SK-N-SH (cell line): ENCODE results near the gene LTBP2.

Source experiments
- CTCF ChIP-seq: fragments of 200-600 bp; sonication (generic); IDR thresholded peaks from 2 replicates; pipeline ENCODE4 v1.6.1; 2017; ENCODE audit warnings: antibody characterized with exemption, mild to moderate bottlenecking, moderate library complexity
- EP300 ChIP-seq, 2 experiments: IDR thresholded peaks; 2 replicates each; pipeline versions ENCODE4 v1.4.0 to v1.6.1; 2012; ENCODE audit warnings: borderline replicate concordance in 1 of 2, low read depth in 1 of 2, low read length in 1 of 2
- JUND ChIP-seq: IDR thresholded peaks from 2 replicates; pipeline ENCODE4 v1.4.0; 2012
- SMC3 ChIP-seq: IDR thresholded peaks from 2 replicates; pipeline ENCODE4 v1.6.1; 2012; ENCODE audit warnings: low read depth, low read length, improper control_type of control experiment
- TAF1 ChIP-seq: IDR thresholded peaks from 2 replicates; pipeline ENCODE4 v1.6.1; 2012; ENCODE audit warnings: low read depth, mild to moderate bottlenecking, low read length, moderate library complexity, borderline replicate concordance
- TF ChIP-seq, protein P1 (sequence below): IDR thresholded peaks from 2 replicates; pipeline ENCODE4 v1.4.0; 2012; ENCODE audit warnings: low read depth

DNA sequence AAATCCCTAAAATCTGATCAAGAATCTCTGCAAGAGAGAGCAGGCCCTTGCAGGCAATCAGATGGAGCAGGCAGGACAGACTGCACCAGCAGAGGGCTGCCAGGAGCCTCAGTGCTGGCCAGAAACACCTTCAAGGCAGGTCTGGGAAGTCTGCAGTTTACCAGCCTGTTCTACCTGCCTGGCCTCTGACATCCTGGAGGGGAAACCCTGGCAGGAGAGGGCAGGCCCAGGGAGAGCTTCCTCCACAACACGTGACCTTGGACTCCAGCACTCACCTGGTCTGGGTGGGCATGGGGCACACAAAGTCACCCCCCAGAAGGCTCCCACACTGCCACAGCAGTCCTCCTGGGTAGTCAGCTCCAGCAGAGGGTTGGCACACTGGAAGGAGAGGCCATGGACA is 62.4 kb downstream of the LTBP2 start:
- TF ChIP-seq CTCF (0 out of 2 replicates have a peak, but pooled peaks have one; percentile 16), JUND (no peak), EP300 (IDR thresholded peaks at IDR 0.05; ENCODE audit: borderline replicate concordance in 1 of 2, low read depth in 1 of 2, low read length in 1 of 2) (no peak), SMC3 (peak; percentile 49), TAF1 (no peak)
- TF ChIP-seq, protein P1, sequence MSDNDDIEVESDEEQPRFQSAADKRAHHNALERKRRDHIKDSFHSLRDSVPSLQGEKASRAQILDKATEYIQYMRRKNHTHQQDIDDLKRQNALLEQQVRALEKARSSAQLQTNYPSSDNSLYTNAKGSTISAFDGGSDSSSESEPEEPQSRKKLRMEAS = no peak
